Activated T-cell treated with anti-CD3 and anti-CD28 coated beads for 1 hour (primary cell): ENCODE measurements around the gene FBXO21.
"Not testable (repeated sequence)": the region's sequence is repeated elsewhere in the genome, so short reads cannot be mapped to it uniquely, and the experiment has no call there.

ENCODE experiments used
- DNase-seq: peaks from one replicate; pipeline ENCODE4 v3.0.0-alpha.2; 2020; ENCODE audit warnings: low read depth

FBXO21 gene, protein sequence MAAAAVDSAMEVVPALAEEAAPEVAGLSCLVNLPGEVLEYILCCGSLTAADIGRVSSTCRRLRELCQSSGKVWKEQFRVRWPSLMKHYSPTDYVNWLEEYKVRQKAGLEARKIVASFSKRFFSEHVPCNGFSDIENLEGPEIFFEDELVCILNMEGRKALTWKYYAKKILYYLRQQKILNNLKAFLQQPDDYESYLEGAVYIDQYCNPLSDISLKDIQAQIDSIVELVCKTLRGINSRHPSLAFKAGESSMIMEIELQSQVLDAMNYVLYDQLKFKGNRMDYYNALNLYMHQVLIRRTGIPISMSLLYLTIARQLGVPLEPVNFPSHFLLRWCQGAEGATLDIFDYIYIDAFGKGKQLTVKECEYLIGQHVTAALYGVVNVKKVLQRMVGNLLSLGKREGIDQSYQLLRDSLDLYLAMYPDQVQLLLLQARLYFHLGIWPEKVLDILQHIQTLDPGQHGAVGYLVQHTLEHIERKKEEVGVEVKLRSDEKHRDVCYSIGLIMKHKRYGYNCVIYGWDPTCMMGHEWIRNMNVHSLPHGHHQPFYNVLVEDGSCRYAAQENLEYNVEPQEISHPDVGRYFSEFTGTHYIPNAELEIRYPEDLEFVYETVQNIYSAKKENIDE

GRCh38 chr12:117190210-117190781 is at the start of gene FBXO21:
Gene FBXO21 (minus strand): TSS chr12:117190470. CDS start chr12:117190456, 14 bp downstream.
- DNase-seq, result peak; percentile 93

GRCh38 chr12:117236456-117237001 is 46.3 kb upstream of the FBXO21 start:
- DNase-seq, result peak; percentile 66

DNA sequence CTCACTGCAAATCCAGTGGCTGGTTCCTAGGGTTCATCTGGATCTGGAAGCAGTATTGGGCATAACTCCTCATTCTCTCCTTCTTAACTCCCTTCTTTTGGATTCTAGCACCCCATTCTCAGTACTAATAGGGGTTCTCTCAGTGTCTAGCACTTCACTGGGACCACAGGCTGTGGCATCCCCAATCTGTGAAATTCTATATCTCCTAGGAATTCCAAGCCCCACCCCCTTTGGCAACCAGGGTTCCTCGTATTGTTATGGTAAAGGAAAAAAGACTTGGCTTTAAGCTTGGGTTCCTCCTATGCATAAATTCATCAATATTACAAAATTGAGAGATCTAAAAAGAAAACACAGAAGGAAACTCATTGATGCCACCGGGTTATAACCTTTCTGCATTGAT is 45.0 kb upstream of the FBXO21 start:
- DNase-seq, result no peak

DNA sequence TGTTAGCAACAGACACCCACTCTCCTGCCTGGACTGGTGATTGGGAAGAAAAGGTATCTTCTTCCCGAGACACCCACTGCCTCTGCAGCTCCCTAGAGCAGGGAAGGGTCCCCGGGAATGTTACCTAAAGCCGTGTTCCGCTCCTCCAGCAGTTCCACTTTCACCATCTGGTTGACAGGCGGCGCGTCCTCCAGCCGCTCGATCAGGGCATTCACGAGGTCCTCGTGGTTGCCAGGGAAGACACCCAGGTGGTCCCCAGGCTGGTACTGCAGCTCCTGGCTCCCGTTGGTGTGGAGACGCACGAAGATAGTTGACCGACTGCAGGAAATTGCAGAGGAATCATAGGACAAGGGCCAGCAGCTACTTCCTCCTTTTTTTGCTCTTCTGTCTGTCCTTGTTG is 44.2 kb upstream of the FBXO21 start:
- no peak for DNase-seq

DNA sequence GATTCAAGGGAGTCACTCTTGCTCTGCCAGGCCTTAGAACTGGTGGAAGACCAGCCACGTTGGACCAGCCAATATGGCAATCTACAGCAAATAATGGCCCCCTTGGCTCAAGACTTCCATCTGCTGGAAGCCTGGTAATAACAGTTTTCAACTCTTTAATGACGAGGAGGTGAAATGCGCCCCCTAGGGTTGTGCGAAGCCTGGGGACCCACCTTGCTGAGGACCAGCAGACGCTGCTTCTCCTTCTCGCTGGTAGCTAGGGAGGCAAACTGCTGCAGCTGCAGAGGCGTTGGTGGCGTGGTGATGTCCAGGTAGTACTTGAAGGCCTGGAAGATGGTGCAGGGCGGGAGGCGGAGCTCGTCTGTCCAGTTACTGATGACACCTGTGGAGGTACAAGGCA is 41.5 kb upstream of the FBXO21 start:
- DNase-seq, result no peak

DNA sequence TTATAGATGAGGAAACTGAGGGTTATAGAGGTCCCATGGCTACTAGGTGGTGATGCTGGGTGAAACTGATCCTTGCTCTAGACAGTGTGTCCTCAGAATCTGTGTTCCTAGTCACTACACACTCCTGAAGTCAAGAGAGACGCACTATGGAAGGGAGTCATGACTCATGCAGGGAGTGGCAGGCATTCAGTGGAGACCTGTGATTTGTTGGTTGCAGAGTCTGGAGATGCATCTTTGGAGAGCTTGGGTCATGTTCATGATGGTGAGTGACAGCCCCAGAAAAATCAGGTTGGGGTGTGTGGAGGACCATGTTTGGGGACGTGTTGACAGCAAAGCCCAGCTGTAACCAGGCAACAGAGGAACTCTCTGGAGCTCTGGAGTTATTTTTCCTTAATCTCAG is 38.0 kb upstream of the FBXO21 start:
- no peak for DNase-seq

- DNase-seq, result no peak
Measured at GRCh38 chr12:117227000-117227653, 36.9 kb upstream of the FBXO21 start.

DNA sequence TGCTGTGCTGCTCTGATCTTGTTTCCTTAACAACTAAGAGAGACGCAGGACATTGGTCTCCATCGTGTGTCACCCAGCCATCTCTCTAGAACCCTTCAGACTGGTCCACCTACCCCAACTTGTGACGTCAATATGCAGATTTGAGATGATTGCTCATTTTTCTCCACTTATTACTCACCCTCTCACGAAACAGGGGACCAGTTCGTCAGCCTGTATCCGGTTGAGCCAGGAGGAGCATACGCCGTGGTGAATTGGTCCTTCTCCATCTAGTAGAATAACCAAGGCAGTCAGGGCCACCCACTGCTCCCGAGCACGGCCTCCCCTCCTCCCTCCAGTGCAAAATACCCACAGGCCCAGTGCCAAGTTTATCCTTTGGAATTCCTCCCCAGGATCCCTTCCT is 36.2 kb upstream of the FBXO21 start:
- DNase-seq, result no peak

DNA sequence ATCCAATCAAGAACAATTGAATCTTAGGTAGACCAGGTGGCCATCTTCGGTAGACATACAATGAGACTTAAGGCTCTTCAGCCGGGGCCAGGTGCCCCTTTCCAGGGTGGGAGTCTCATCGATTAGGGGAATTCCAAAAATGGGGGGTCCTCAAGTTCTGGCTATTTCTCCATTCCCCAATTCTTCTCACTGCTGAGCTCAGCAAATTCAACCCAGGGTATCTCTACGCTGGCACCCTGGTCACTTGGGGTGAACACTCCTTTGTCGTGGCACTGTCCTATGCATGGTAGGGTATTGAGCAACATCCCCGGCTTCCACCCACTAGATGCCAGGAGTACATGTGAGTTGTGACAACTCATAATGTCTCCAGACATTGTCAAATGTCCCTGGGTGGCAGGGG is 34.9 kb upstream of the FBXO21 start:
- no peak for DNase-seq

DNA sequence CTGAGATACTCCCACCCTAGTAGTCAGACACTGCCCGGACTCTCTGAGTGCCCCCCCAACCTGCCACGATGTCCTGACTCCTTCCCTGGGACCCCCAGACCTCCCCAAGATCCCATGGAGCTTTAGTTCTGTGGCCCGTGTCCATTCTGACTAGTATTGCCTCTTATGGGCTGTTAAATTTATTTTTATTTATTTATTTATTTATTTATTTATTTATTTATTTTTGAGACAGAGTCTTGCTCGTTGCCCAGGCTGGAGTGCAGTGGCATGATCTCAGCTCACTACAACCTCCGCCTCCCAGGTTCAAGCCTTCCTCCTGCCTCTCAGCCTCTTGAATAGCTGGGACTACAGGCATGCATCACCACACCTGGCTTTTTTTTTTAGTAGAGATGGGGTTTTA is 30.7 kb upstream of the FBXO21 start:
- not testable (repeated sequence) for DNase-seq

DNA sequence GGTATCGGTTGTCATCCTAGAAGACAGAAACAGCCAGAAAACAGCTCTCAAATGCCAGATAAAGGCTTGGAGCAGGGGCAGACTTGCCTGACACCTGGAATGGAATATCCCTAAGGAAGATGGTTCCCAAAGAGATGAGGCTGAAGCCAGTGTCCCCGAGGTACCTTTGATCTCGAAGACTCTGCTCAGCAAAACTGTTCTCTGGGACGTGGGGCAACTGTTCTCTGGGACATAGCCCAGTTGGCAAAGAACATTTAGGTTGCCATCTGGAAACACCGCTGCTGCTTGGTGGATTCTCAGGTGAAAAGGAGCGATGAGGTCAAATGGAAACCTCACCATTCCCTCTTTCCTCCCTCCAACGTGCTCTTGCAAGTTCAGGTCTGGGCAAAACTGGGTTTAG is 27.9 kb upstream of the FBXO21 start:
- DNase-seq, result no peak

DNA sequence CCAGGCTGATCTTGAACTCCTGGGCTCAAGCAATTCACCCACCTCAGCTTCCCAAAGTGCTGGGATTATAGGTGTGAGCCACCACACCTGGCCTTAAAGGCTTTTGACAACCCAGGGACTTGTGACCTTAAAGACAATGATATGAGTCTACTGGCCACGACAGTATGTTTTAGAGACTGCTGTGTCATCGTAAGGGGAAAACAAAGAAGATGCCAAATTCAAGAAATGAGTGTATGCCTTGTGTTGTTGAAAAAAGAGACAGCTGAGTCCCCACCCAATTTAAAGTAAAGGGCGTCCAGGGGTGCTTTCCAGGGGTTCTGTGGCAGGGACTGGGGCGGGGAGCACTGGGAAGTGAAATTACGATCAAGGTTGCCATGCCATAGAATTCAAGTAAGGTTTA is 26.4 kb upstream of the FBXO21 start:
- no peak for DNase-seq

DNA sequence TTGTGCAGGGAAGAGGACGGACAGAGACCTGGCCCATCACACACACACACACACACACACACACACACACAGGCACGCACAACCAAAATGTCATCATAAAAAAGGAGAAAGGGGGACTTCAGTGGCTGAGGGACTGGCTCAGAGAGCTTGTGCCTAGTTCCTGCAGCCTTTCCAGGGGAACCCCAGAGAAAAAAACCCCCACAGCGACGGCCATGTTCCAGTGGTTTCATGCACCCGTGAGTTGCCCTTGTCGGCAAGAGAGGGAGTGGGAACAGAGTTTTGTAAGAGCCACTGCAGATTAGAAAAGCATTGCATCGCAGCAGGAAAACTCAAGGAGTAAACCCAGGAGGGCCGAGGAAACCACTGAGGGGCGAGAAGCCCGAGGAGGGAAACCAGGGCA is 24.5 kb upstream of the FBXO21 start:
- DNase-seq, result no peak

DNA sequence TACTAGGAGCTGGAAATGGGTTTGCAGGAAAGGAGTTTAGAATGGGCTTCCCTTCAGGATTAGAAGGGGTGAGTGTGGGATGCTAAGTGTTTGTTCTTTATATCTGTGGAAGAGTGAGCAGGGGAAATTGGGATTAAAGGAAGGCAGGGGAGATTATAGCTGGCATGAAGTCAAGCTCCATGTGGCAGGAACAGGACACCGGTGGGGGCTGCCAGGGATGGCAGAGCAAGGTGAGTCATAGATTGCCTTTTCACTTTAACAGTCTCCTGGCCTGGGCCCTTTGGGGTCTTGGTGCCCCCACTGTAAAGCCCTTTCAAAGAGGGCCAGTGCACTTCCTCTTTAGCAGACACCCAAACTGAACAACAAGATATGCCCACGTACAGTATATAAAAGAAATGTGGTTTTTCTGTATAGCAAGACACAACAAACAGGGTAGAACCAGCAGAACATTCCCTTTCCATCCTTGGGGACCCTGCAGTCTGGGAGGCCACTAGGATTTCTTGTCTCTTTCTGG is 23.1 kb upstream of the FBXO21 start:
- no peak for DNase-seq

DNA sequence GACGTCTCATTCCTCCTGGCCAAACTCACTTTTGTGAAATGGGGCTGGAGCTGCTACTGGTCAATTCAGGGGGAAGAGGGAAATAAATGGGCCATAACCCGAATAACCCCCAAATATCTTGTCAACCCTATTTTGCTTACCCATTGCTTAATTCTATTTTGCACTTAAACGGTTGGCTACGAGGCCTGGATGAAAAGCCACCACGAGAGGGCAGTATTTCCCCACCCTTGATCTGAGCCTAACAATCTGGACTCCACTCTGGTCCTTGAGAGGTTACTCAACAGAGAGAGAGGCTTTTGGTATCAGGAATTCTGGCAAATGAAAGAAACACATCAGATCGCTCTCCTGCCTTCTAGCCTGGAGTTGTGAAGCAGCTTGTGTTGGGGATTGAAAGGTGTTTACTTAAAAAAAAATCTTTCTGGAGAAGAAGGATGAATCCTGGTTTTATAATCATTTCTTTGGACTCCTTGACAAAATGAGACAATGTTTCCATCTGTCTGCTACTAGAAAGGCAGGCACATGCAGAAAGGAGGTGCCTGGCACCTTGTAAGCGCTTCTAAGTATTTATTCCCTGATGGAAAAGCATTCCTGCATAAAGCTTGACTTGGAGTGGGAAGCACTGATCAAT is 22.4 kb upstream of the FBXO21 start:
- peak; percentile 47 for DNase-seq

DNA sequence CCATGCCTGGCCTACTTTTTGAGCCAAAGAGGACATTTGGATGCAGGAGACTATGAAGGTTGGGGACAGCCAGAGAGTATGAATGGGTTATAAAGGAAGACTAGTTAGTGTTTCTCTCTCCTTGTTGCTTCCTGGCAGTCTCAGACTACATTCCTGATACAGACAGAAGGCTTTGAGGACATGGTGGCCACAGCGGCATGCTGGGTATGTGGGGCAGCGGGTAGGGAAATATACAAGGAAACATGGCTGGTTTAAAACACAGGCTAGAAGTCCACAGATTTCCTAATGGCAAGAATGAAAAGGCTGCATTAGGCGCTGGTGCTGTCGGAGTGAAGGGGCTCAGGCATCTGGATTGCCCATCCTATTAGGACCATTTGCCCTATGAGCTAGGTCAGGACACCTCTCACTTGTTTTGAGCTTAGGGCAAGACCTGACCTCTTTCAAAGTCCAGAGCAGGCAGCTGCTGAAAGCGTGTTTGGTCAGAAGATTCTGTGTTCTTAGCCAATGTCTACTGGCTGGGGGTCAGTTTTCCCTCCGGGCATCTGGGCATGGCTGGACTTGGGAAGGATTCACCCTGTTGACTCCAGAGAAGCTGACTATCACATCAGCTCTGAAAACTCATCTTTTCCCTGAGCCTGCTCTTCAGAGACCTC is 20.1 kb upstream of the FBXO21 start:
- DNase-seq, result no peak

DNA sequence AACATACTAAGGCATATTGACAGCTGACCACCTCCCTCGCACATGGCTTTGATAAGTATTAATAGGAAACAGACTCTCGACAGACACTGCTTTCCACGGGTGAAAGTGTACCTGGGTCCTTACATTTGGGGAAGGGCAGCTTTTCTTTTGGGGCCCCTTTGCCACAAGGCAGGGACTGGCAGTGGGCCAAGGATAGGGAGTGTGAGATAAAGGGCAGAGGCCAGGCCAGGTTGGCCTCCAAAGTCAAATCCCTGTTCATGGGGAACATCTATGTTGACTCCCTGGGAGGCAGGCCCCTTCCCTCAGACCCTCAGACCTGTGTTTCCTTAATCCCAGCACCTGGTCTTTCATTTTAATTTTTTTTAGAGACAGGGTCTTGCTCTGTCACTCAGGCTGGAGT is 19.4 kb upstream of the FBXO21 start:
- no peak for DNase-seq

- no peak for DNase-seq
Measured at GRCh38 chr12:117208811-117209455, 18.7 kb upstream of the FBXO21 start.

DNA sequence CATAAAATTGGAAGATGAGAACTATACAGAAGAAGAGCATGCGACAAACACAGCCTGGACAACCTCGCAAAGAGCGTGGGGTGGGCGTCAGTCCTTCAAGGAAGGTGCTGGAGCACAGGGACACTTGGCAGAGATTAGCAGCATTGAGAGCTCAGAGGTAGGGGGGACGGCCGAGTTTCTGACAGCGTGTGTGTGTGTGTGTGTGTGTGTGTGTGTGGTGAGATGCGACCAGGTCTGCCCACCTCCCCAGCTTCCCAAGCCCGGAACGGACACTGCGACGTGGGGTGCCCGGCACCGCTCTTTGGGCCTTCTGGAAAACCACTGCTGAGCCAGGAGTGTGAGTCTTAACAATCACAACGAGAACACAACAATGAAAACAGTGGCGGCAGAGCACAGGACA is 17.9 kb upstream of the FBXO21 start:
- no peak for DNase-seq

DNA sequence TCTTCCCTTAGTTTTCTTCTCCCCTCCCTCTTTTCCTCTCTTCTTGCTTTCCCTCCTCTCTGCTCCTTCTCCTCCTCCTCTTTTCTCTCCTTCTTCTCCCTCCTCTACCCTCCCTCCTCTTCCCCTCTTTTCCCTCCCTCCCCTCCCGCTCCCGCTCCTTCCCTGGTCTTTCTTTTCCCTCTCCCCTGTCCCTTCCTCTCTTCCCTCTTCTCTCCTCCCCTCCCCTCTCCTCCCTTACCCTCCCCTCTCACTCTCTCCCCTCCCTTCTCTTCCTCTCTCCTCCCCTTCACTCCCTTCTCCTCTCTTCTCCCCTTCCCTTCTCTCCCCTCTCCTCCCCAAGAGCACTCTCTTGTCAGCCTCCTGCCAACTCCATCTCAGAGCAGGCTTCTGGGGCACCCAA is 17.4 kb upstream of the FBXO21 start:
- DNase-seq, result no peak

GRCh38 chr12:117202556-117202955 is 12.3 kb upstream of the FBXO21 start:
- no peak for DNase-seq
